Panc1 (cell line): ENCODE measurements around the gene SERPINI2. TPM values are rescaled to one million over a fixed set of nuclear protein-coding genes. Genes with fewer than 3 reads are reported as not detected.

ENCODE experiments used
- ATAC-seq: fragments of 200-7000 bp; cut with Tn5 transposase; 2 replicates; pipeline ENCODE4 v1.9.1; 2020; ENCODE audit warnings: mild to moderate bottlenecking, moderate library complexity
- BruUV-seq: library from RNA; stranded (reverse); fragments of 400-500 nt; replicated peaks from 2 replicates; lab custom pipeline; 2021; lab: Mats Ljungman, UMichigan
- CTCF ChIA-PET: fragments of 300-600 bp; sonication (Branson Sonifier 250); formaldehyde crosslinking; loops from one replicate; lab custom pipeline; 2022; ENCODE audit warnings: antibody characterized with exemption; lab: Charles Lee
- POLR2A ChIA-PET: fragments of 300-600 bp; sonication (Branson Sonifier 250); formaldehyde crosslinking; loops from one replicate; lab custom pipeline; 2022; ENCODE audit warnings: antibody characterized with exemption; lab: Charles Lee
- DNase-seq: peaks from one replicate; pipeline ENCODE4 v3.0.0-alpha.2; 2010; ENCODE audit warnings: low read depth, low spot score
- H3K27ac ChIP-seq: 2 replicates; pipeline ENCODE4 v1.5.1; 2011; ENCODE audit warnings: mild to moderate bottlenecking, low read length, inconsistent platforms
- H3K27me3 ChIP-seq: fragments of 200-500 bp; sonication (Bioruptor generic); 2 replicates; pipeline ENCODE4 v1.6.0; 2014; ENCODE audit warnings: low read length, inconsistent platforms; ENCODE audit not compliant: control insufficient read depth, insufficient read depth
- H3K36me3 ChIP-seq: fragments of 200-500 bp; sonication (Bioruptor generic); 2 replicates; pipeline ENCODE4 v1.5.1; 2014; ENCODE audit warnings: inconsistent platforms, mild to moderate bottlenecking, low read length, moderate library complexity; ENCODE audit not compliant: control insufficient read depth, insufficient read depth
- H3K4me1 ChIP-seq: 2 replicates; pipeline ENCODE4 v1.5.1; 2011; ENCODE audit warnings: inconsistent platforms, mild to moderate bottlenecking, low read length, moderate library complexity; ENCODE audit not compliant: control insufficient read depth, insufficient read depth
- H3K4me3 ChIP-seq, 2 experiments: 2 replicates each; pipeline ENCODE4 v1.5.1; 2011 to 2012; ENCODE audit warnings: low read depth in 2 of 2, low read length in 2 of 2, mild to moderate bottlenecking in 2 of 2, inconsistent platforms in 1 of 2, moderate library complexity in 1 of 2
- H3K9me3 ChIP-seq: fragments of 200-500 bp; sonication (Bioruptor generic); 2 replicates; pipeline ENCODE4 v1.5.1; 2014; ENCODE audit warnings: low read depth, mild to moderate bottlenecking, inconsistent platforms, low read length, moderate library complexity; ENCODE audit not compliant: control insufficient read depth, insufficient read depth
- POLR2AphosphoS5 ChIP-seq: IDR thresholded peaks from 2 replicates; pipeline ENCODE4 v1.6.1; 2012; ENCODE audit warnings: mild to moderate bottlenecking, low read depth, low read length, moderate library complexity
- SIN3A ChIP-seq: IDR thresholded peaks from 2 replicates; pipeline ENCODE4 v1.6.1; 2012; ENCODE audit warnings: low read depth, mild to moderate bottlenecking, low read length, moderate library complexity, borderline replicate concordance; ENCODE audit not compliant: insufficient read depth
- TCF7L2 ChIP-seq: IDR thresholded peaks from 2 replicates; pipeline ENCODE4 v1.6.1; 2011; ENCODE audit warnings: mild to moderate bottlenecking, low read depth, low read length, inconsistent platforms
- in situ Hi-C: cut with HindIII; loops from 2 replicates; pipeline ENCODE4 v1.10.0; 2016; ENCODE audit warnings: low sequenced_read_pairs, low pct_unique_long_range_greater_than_20kb
- intact Hi-C: fragments of 100-400 bp; cut with micrococcal nuclease; formaldehyde crosslinking; loops from one replicate; pipeline ENCODE4 v1.10.0; 2022; ENCODE audit not compliant: unreplicated experiment
- total RNA-seq: library from RNA; stranded (reverse); gene quantifications from one replicate; pipeline ENCODE4 v1.2.1, GENCODE V29; 2021; ENCODE audit not compliant: unreplicated experiment
- TF ChIP-seq, protein P1 (sequence below): fragments of 450-650 bp; IDR thresholded peaks from 2 replicates; pipeline ENCODE4 v1.5.1; 2017; ENCODE audit warnings: mild to moderate bottlenecking
- TF ChIP-seq, protein P2 (sequence below), 2 experiments: IDR thresholded peaks; 2 replicates each; pipeline ENCODE4 v1.6.1; 2011 to 2012; ENCODE audit warnings: low read depth in 2 of 2, control low read depth in 1 of 2, low read length in 1 of 2, mild to moderate bottlenecking in 1 of 2, moderate library complexity in 1 of 2; ENCODE audit not compliant: insufficient read depth in 1 of 2

The SERPINI2 gene
- total RNA-seq, 1 experiment from 2014 or later, result not detected

DNA sequence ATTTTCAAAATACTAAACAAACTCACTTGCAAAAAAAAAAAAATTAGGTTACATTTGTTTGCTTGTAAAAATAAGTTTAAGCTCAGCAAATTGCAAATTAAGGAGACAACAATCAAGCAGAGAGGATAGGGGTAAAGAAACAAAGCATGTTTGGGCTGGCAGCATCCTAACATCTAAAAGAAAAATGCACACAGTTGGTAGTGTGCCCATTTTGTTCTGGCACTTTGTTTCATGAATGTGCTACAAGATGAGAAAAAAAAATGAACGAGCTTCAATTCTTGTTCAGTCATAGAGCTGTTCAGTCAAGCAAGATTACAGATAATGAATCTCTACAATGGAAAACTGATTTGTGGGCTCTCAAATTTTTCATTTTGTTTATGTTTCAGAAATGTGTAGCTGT lies 76.0 kb downstream of the SERPINI2 start:
- TF ChIP-seq, protein P1, sequence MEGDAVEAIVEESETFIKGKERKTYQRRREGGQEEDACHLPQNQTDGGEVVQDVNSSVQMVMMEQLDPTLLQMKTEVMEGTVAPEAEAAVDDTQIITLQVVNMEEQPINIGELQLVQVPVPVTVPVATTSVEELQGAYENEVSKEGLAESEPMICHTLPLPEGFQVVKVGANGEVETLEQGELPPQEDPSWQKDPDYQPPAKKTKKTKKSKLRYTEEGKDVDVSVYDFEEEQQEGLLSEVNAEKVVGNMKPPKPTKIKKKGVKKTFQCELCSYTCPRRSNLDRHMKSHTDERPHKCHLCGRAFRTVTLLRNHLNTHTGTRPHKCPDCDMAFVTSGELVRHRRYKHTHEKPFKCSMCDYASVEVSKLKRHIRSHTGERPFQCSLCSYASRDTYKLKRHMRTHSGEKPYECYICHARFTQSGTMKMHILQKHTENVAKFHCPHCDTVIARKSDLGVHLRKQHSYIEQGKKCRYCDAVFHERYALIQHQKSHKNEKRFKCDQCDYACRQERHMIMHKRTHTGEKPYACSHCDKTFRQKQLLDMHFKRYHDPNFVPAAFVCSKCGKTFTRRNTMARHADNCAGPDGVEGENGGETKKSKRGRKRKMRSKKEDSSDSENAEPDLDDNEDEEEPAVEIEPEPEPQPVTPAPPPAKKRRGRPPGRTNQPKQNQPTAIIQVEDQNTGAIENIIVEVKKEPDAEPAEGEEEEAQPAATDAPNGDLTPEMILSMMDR, result no peak
- no peak for TF ChIP-seq SIN3A
- no peak for TF ChIP-seq TCF7L2
- no peak for TF ChIP-seq POLR2AphosphoS5
- TF ChIP-seq, protein P2, sequence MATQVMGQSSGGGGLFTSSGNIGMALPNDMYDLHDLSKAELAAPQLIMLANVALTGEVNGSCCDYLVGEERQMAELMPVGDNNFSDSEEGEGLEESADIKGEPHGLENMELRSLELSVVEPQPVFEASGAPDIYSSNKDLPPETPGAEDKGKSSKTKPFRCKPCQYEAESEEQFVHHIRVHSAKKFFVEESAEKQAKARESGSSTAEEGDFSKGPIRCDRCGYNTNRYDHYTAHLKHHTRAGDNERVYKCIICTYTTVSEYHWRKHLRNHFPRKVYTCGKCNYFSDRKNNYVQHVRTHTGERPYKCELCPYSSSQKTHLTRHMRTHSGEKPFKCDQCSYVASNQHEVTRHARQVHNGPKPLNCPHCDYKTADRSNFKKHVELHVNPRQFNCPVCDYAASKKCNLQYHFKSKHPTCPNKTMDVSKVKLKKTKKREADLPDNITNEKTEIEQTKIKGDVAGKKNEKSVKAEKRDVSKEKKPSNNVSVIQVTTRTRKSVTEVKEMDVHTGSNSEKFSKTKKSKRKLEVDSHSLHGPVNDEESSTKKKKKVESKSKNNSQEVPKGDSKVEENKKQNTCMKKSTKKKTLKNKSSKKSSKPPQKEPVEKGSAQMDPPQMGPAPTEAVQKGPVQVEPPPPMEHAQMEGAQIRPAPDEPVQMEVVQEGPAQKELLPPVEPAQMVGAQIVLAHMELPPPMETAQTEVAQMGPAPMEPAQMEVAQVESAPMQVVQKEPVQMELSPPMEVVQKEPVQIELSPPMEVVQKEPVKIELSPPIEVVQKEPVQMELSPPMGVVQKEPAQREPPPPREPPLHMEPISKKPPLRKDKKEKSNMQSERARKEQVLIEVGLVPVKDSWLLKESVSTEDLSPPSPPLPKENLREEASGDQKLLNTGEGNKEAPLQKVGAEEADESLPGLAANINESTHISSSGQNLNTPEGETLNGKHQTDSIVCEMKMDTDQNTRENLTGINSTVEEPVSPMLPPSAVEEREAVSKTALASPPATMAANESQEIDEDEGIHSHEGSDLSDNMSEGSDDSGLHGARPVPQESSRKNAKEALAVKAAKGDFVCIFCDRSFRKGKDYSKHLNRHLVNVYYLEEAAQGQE (IDR thresholded peaks at IDR 0.05; ENCODE audit: insufficient read depth in 1 of 2, low read depth in 2 of 2, low read length in 1 of 2), result no peak
- intact Hi-C loops, result no loop called here
- ATAC-seq, result no peak
- CTCF ChIA-PET, result interaction anchor here (0.7 kb wide), 1 partner anchor 18 kb away, joined by 3 read pairs; the partner anchor contains the start of gene ZBBX
- Histone ChIP-seq H3K4me3 (no peak overlapping the region), H3K27ac (no peak overlapping the region), H3K4me1 (no peaks in the 10 kb centered on the region), H3K36me3 (no peaks in the 10 kb centered on the region), H3K9me3 (no peaks in the 10 kb centered on the region), H3K27me3 (no peaks in the 10 kb centered on the region)
- in situ Hi-C loops, result no loop called here
- POLR2A ChIA-PET, result no interaction called here
- no TSS peak for BruUV-seq
- DNase-seq, result no peak

DNA sequence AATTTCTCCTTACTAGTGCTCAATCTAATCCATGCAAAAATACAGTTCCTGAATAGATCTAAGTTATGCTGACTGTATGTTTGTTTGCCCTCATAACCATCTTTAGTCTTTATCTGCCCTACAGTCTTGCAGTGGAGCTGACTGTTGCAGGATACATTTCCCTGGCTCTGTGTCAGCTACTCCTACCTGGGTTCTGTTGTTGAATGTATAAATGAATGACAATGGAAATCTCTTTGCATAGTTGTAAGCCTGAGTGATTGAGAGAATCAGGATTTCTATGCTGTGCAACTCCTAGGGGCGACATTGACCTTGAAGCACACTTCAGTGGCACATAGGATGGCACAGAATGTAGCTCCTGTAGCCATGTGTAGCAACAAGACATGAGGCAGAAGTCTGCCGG lies 77.8 kb downstream of the SERPINI2 start:
- ATAC-seq, result no peak
- POLR2A ChIA-PET, result no interaction called here
- CTCF ChIA-PET, result no interaction called here
- TF ChIP-seq TCF7L2, result no peak
- no peak for TF ChIP-seq POLR2AphosphoS5
- TF ChIP-seq SIN3A, result no peak
- TF ChIP-seq, protein P2 (IDR thresholded peaks at IDR 0.05; ENCODE audit: insufficient read depth in 1 of 2, low read depth in 2 of 2, low read length in 1 of 2), result no peak
- TF ChIP-seq, protein P1, result no peak
- Histone ChIP-seq H3K27me3 (no peaks in the 10 kb centered on the region), H3K4me1 (no peaks in the 10 kb centered on the region), H3K9me3 (no peaks in the 10 kb centered on the region), H3K4me3 (no peak overlapping the region), H3K36me3 (no peaks in the 10 kb centered on the region), H3K27ac (no peak overlapping the region)
- in situ Hi-C loops, result no loop called here
- intact Hi-C loops, result no loop called here
- BruUV-seq, result no TSS peak
- DNase-seq, result no peak
